IMR-90 (cell line): ENCODE results near the gene HADHB.

Experiments
- BHLHE40 ChIP-seq: fragments of 150-350 bp; IDR thresholded peaks from 2 replicates; pipeline ENCODE4 v1.6.1; 2016; ENCODE audit warnings: mild to moderate bottlenecking, low read depth, low read length
- CTCF ChIP-seq: conservative IDR thresholded peaks from 2 replicates; pipeline ENCODE4 v1.5.1; 2012; ENCODE audit warnings: mild to moderate bottlenecking, low read depth, low read length, improper control_type of control experiment
- ELK1 ChIP-seq: fragments of 150-350 bp; IDR thresholded peaks from 2 replicates; pipeline ENCODE4 v1.6.1; 2016; ENCODE audit warnings: low read depth, mild to moderate bottlenecking, low read length, moderate library complexity, borderline replicate concordance
- FOS ChIP-seq: fragments of 150-350 bp; IDR thresholded peaks from 2 replicates; pipeline ENCODE4 v1.6.1; 2016; ENCODE audit warnings: low read depth, low read length
- MAFK ChIP-seq: IDR thresholded peaks from 2 replicates; pipeline ENCODE4 v1.6.1; 2012; ENCODE audit warnings: low read depth, low read length, improper control_type of control experiment
- MAZ ChIP-seq: IDR thresholded peaks from 2 replicates; pipeline ENCODE4 v1.6.1; 2012; ENCODE audit warnings: low read depth, mild to moderate bottlenecking, low read length, improper control_type of control experiment, moderate library complexity, borderline replicate concordance
- MXI1 ChIP-seq: IDR thresholded peaks from 2 replicates; pipeline ENCODE4 v1.6.1; 2012; ENCODE audit warnings: low read depth, mild to moderate bottlenecking, low read length, moderate library complexity, borderline replicate concordance
- NFE2L2 ChIP-seq: fragments of 150-350 bp; IDR thresholded peaks from 2 replicates; pipeline ENCODE4 v1.6.1; 2016; ENCODE audit warnings: low read depth, mild to moderate bottlenecking, low read length
- POLR2A ChIP-seq: IDR thresholded peaks from 2 replicates; pipeline ENCODE4 v1.6.1; 2012; ENCODE audit warnings: mild to moderate bottlenecking, low read depth, low read length
- RAD21 ChIP-seq: IDR thresholded peaks from 2 replicates; pipeline ENCODE4 v1.6.1; 2012; ENCODE audit warnings: low read length, improper control_type of control experiment
- RCOR1 ChIP-seq: IDR thresholded peaks from 2 replicates; pipeline ENCODE4 v1.6.1; 2012; ENCODE audit warnings: mild to moderate bottlenecking, low read length, improper control_type of control experiment; ENCODE audit not compliant: insufficient replicate concordance
- RFX5 ChIP-seq: IDR thresholded peaks from 2 replicates; pipeline ENCODE4 v1.8.0; 2012; ENCODE audit warnings: low read depth, mild to moderate bottlenecking, low read length, moderate library complexity
- SMC3 ChIP-seq: fragments of 150-350 bp; IDR thresholded peaks from 2 replicates; pipeline ENCODE4 v1.6.1; 2016; ENCODE audit warnings: low read depth, mild to moderate bottlenecking, antibody characterized with exemption, low read length, moderate library complexity
- USF2 ChIP-seq: fragments of 150-350 bp; IDR thresholded peaks from 2 replicates; pipeline ENCODE4 v1.6.1; 2017; ENCODE audit warnings: mild to moderate bottlenecking, antibody characterized with exemption, low read length, low read depth

- TF ChIP-seq POLR2A = no peak
- no peak for TF ChIP-seq CTCF
- no peak for TF ChIP-seq MXI1
- no peak for TF ChIP-seq NFE2L2
- TF ChIP-seq MAZ = no peak
- TF ChIP-seq BHLHE40 = no peak
- no peak for TF ChIP-seq RFX5
- TF ChIP-seq FOS = no peak
- TF ChIP-seq MAFK = no peak
- TF ChIP-seq SMC3 = no peak
- TF ChIP-seq ELK1 = no peak
- TF ChIP-seq RCOR1 = no peak
- TF ChIP-seq USF2 = no peak
- TF ChIP-seq RAD21 = no peak
Observed at GRCh38 chr2:26335231-26335630, 90.5 kb downstream of the HADHB start.
